Measurements from ENCODE around the gene FAM114A2. TPM values are rescaled to one million over a fixed set of nuclear protein-coding genes. Genes with fewer than 3 reads are reported as not detected.
A peak's percentile ranks its signal among the peaks of the same experiment; 100 is the strongest.
"Not testable (repeated sequence)": the region's sequence is repeated elsewhere in the genome, so short reads cannot be mapped to it uniquely, and the experiment has no call there.

The FAM114A2 gene
- 10 to 100 TPM; 22.3 to 38.2 (median 33.5) TPM for polyA plus RNA-seq (ENCODE audit: insufficient read length in 4 of 4)

- peak; percentile 60 to 75 (median 74) for DNase-seq (ENCODE audit: low read depth in 4 of 4, low spot score in 3 of 4)
Measured at GRCh38 chr5:154038707-154039457, at the start of gene FAM114A2, which contains the start of gene MFAP3. Gene FAM114A2 (minus strand): TSS chr5:154038910. CDS start chr5:154034953, 3,957 bp downstream. Gene MFAP3 (plus strand): TSS chr5:154038967. CDS start chr5:154049723, 10,756 bp downstream.

GRCh38 chr5:154087260-154087659 lies 48.5 kb upstream of the FAM114A2 start:
- no peak for DNase-seq (ENCODE audit: low read depth in 4 of 4, low spot score in 3 of 4)

GRCh38 chr5:154086641-154087040 lies 47.9 kb upstream of the FAM114A2 start:
- no peak for DNase-seq (ENCODE audit: low read depth in 4 of 4, low spot score in 3 of 4)

GRCh38 chr5:154086146-154086545 lies 47.4 kb upstream of the FAM114A2 start:
- no peak for DNase-seq (ENCODE audit: low read depth in 4 of 4, low spot score in 3 of 4)

- DNase-seq (ENCODE audit: low read depth in 4 of 4, low spot score in 3 of 4) = no peak
Measured at GRCh38 chr5:154084062-154084639, 45.4 kb upstream of the FAM114A2 start.

GRCh38 chr5:154081246-154081645 lies 42.5 kb upstream of the FAM114A2 start:
- no peak for DNase-seq (ENCODE audit: low read depth in 4 of 4, low spot score in 3 of 4)

GRCh38 chr5:154078272-154078671 lies 39.6 kb upstream of the FAM114A2 start:
- no peak for DNase-seq (ENCODE audit: low read depth in 4 of 4, low spot score in 3 of 4)

- DNase-seq (ENCODE audit: low read depth in 4 of 4, low spot score in 3 of 4) = no peak
Measured at GRCh38 chr5:154077696-154078095, 39.0 kb upstream of the FAM114A2 start.

GRCh38 chr5:154076240-154076922 lies 37.7 kb upstream of the FAM114A2 start:
- no peak for DNase-seq (ENCODE audit: low read depth in 4 of 4, low spot score in 3 of 4)

- peak; percentile 45 to 66 (median 63) for DNase-seq (ENCODE audit: low read depth in 4 of 4, low spot score in 3 of 4)
Measured at GRCh38 chr5:154072414-154073171, 33.9 kb upstream of the FAM114A2 start.

GRCh38 chr5:154071799-154072413 lies 33.2 kb upstream of the FAM114A2 start:
- no peak for DNase-seq (ENCODE audit: low read depth in 4 of 4, low spot score in 3 of 4)

GRCh38 chr5:154069854-154070253 lies 31.1 kb upstream of the FAM114A2 start:
- not testable (repeated sequence) for DNase-seq (ENCODE audit: low read depth in 4 of 4, low spot score in 3 of 4)

GRCh38 chr5:154065971-154066370 lies 27.3 kb upstream of the FAM114A2 start:
- DNase-seq (ENCODE audit: low read depth in 4 of 4, low spot score in 3 of 4) = no peak

- DNase-seq (ENCODE audit: low read depth in 4 of 4, low spot score in 3 of 4) = no peak
Measured at GRCh38 chr5:154063372-154063771, 24.7 kb upstream of the FAM114A2 start.

GRCh38 chr5:154060606-154061005 lies 21.9 kb upstream of the FAM114A2 start:
- DNase-seq (ENCODE audit: low read depth in 4 of 4, low spot score in 3 of 4) = no peak

GRCh38 chr5:154059583-154059982 lies 20.9 kb upstream of the FAM114A2 start:
- no peak for DNase-seq (ENCODE audit: low read depth in 4 of 4, low spot score in 3 of 4)

- DNase-seq (ENCODE audit: low read depth in 4 of 4, low spot score in 3 of 4) = no peak
Measured at GRCh38 chr5:154059039-154059430, 20.3 kb upstream of the FAM114A2 start.

GRCh38 chr5:154058055-154059038 lies 19.6 kb upstream of the FAM114A2 start:
- no peak for DNase-seq (ENCODE audit: low read depth in 4 of 4, low spot score in 3 of 4)

- no peak for DNase-seq (ENCODE audit: low read depth in 4 of 4, low spot score in 3 of 4)
Measured at GRCh38 chr5:154055201-154055600, 16.5 kb upstream of the FAM114A2 start.
